ENCODE data around the gene CNN1.

Gene CNN1

GRCh38 chr19:11538232-11539036 is at the start of gene CNN1:
TSS of gene CNN1 (plus strand) at chr19:11538851. CDS start at chr19:11538928, 77 bp downstream.
- DNase-seq (ENCODE audit: low read depth in 4 of 4, low spot score in 1 of 4), result no peak

- DNase-seq (ENCODE audit: low read depth in 4 of 4, low spot score in 1 of 4), result no peak
These were observed 49.3 kb upstream of the CNN1 start for GRCh38 chr19:11489378-11489777.

- DNase-seq (ENCODE audit: low read depth in 4 of 4, low spot score in 1 of 4), result no peak
These were observed 43.9 kb upstream of the CNN1 start for GRCh38 chr19:11494634-11495285.

DNA sequence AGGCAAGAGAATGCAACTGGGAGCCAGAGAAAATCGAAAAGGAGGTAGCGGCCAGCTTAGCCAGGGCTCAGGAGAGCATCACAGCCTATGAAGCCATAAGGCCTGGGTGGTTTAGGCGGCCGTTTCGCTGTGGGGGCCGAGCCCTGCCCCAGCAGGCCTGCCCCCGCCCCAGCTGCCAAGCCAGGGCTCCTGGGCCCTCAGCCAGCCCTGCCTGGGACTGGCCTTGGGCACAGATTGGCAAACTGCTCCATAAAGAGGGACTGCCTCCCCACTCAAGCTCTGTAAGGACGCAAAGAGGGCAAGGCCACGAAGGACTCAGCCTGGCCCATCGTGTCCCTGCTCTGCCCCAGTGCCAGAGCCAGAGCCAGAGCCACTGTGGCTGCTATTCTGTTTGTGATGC is 43.2 kb upstream of the CNN1 start:
- DNase-seq (ENCODE audit: low read depth in 4 of 4, low spot score in 1 of 4), result no peak

- no peak for DNase-seq (ENCODE audit: low read depth in 4 of 4, low spot score in 1 of 4)
These were observed 42.8 kb upstream of the CNN1 start for GRCh38 chr19:11495885-11496284.

DNA sequence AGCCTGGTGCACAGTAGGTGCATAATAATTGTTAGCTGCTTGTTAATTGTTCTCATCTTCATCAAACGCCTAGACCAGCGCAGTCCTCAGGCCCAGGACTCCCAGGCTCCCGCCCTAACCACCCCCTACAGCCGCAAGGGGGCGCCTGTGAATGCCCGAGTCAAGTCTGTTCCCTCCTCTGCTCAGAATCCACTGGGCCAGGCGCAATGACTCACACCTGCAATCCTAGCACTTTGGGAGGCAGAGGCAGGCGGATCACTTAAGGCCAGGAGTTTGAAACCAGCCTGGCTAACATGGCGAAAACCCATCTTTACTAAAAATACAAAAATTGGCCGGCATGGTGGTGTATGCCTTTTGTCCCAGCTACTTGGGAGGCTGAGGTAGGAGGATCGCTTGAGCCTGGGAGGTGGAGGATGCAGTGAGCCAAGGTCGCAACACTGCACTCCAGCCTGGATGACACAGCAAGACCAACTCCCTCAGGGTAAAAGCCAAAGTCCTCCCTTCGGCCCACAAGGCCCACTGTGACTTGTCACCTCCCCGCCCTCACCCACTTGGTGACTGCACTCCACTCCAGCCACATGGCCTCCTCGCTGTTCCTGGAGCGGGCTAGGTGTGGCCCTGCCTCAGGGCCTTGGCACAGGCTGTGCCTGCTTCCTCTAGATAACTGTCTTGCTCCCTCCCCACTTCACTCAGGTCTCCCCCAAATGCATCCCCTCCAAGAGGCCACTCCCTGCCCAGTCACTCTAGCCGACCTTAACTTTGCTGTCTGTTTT is 42.1 kb upstream of the CNN1 start:
- peak in 3 of 4 experiments; percentile 47 to 55 (median 51) for DNase-seq (ENCODE audit: low read depth in 4 of 4, low spot score in 1 of 4)

- DNase-seq (ENCODE audit: low read depth in 4 of 4, low spot score in 1 of 4), result no peak
These were observed 39.4 kb upstream of the CNN1 start for GRCh38 chr19:11499220-11499726.

DNA sequence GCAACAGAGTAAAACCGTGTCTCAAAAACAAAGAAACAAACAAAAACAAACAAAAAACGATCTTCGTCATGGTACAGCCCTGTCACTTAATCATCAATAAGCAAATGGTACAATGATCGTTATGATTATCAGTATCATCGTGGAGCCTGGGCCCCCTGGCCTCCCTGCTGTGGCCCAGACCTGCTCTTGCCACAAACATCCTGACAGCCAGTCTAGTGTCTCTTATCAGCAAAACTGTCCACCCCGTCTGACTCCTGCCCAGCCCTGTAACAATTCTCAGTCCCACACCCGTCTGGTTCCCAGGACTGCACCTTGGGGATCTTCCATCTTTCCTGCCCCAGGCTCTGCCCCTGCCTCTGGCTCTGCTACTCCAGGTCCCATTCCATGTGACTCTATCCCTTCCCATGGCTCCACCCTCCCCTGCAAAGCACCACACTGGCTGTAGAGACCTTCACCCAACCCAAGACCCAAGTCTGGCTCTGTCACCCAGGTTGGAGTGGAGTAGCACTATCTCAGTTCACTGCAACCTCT is 38.7 kb upstream of the CNN1 start:
- DNase-seq (ENCODE audit: low read depth in 4 of 4, low spot score in 1 of 4), result no peak

GRCh38 chr19:11504502-11505031 is 34.1 kb upstream of the CNN1 start:
- DNase-seq (ENCODE audit: low read depth in 4 of 4, low spot score in 1 of 4), result no peak

DNA sequence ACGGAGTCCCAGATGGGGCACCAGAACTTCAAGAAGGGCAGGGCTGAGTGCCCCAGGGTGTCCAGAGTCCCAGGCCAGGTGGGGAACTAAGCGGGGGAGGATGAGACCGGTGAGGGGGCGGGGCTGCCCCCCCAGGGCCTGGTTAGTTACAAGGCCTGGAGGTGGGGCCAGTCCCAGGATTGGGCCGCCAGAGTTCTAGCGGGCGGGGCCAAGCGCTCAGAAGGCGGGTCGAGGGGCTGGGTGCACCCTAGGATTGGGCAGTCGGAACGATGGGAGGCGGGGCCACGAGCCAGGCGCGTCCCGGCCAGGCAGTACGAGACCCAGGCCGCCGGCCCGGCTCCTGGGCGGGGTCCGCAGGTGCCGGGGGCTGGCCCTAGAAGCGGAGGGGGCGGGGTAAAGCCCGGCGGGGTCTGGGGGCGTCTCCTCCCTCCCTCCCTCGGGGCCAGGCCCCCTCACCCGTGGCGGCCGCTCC is 33.6 kb upstream of the CNN1 start:
- peak; percentile 82 to 98 (median 92) for DNase-seq (ENCODE audit: low read depth in 4 of 4, low spot score in 1 of 4)

GRCh38 chr19:11505504-11506100 is 33.0 kb upstream of the CNN1 start, which contains the start of gene ZNF653:
TSS of gene ZNF653 (minus strand) at chr19:11505839. CDS start at chr19:11505786, 53 bp downstream.
- DNase-seq (ENCODE audit: low read depth in 4 of 4, low spot score in 1 of 4), result peak; percentile 87 to 91 (median 90)

DNA sequence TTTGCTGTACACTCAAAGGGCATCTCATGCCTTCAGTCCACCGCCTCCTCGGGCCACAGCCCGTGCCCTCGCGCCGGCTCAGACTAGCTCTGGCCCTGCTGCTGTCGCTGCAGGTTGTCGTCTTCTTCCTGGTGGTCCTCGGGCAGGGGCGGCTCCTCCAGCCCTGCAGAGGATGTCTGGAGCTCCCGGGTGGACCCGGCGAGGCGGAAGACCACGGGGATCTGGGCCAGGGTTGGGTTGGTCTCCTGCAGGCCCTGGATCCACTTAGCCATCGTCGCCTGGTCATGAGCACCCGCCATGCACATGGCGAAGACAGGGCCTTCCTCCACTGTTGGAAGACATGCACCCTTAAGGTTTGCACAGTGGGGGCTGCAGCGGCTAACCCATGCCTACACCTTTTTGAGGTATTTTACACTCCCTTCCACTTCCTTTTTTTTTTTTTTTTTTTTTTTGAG is 32.5 kb upstream of the CNN1 start:
- DNase-seq (ENCODE audit: low read depth in 4 of 4, low spot score in 1 of 4), result peak in 1 of 4 experiments; percentile 28

- no peak for DNase-seq (ENCODE audit: low read depth in 4 of 4, low spot score in 1 of 4)
These were observed 31.7 kb upstream of the CNN1 start for GRCh38 chr19:11506967-11507366.

DNA sequence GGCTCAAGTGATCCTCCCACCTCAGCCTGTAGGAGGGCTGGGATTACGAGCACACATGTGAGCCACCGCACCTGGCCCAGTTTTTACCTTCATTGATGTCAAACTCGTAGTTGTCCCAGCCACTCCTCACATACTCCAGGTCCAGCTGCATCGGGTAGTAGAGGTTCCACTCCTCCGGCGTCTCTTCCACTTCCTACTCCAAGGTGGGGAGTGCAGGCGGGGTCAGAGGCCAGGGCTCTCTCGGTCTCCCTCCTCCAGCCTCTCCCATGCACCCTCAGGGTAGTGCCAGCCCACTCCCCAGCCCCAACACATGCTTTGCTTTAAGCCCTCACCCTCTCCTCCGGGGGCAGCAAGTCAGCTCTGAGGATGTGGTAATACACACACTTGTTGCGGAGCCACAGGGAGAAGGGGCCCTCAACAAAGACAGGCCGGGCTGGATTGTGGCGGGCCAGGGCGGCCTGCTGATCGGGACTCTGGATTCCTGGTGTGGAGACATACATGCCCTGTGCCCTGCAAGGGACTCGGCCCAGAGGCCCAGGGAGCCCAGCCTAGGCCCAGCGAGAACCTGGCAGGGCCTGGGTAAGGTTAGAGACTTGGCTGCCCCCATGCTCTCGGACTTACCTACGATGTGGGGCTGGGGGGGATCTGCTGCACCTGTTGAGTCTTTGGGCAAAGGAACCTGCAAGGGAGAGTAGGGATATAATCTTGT is 31.1 kb upstream of the CNN1 start:
- no peak for DNase-seq (ENCODE audit: low read depth in 4 of 4, low spot score in 1 of 4)

DNA sequence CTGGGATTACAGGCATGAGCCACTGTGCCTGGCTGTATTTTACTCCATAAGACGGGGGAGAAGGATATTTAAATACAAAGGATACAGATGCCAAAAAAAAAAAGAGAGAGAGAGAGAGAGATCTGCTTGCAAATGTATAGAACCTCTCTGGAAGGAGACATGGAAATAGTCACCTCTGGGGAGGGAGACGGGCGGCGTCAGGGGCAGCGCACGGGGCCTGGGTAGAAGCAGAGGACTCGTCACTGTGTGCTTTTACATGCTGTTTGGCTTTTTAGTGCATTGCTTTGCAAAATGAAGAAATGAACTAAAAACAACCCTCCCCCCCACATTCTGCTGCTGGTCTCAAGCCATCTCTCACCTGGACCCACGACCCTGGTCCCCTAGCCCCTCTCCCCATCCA is 28.2 kb upstream of the CNN1 start:
- no peak for DNase-seq (ENCODE audit: low read depth in 4 of 4, low spot score in 1 of 4)

DNA sequence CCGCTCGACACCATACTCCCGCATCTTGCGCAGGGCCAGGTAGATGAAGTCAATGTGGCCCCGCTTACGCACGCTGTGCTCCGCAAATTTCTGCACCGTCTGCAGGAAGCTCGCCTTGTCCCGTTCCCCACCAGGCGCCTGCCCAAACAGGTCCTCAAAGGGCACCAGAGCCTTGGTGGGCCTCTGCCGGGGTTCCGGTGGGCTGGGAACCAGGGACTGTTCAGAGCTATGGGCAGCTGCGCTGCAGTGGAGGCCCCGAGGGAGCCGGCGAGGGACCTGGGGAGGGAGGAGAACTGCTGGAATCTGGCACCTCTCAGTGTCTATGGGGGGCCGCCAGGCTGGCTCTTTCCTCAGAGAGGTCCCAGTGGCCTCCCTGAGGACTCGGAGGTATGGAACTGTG is 24.7 kb upstream of the CNN1 start:
- no peak for DNase-seq (ENCODE audit: low read depth in 4 of 4, low spot score in 1 of 4)

- no peak for DNase-seq (ENCODE audit: low read depth in 4 of 4, low spot score in 1 of 4)
These were observed 19.5 kb upstream of the CNN1 start for GRCh38 chr19:11519138-11519537.

DNA sequence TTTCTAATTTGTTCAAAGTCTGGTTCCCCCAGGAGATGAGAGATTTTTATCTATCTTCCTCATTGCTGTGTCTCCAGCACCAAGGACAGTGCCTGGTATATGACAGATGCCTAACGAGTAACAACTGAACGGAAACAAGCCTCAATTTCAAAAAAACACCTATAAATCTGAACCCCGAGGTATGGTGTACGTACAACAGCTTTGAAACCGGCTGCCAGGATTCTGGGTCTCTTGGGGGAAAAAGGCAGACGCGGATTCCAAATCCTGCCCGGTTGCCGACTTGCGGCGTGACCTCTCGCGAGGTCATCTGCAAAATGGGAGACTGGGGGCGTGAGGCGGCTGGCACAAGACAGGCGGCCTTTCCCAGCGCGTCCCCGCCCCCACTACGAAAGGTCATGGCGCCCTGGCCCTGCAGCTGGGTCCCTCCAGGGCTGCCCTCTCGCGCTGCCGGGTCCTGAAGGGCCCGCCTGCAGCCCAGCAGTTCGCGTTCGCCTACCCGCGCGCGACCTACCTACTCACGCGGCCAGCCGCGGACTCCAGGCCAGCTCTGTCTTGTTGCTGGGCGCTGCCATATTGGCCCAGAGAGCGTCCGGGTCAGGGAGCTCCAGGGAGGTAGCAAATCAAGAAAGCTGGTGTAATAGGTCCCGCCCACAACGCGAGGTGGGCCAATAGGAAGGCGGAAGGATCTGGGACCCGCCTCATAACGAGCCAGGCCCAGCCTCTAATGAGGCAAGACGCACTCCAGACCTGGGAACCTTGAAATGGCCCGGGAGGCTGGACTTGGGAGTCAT is 9.9 kb upstream of the CNN1 start, which contains the start of gene ECSIT:
Gene ECSIT (minus strand): TSS at position 584 of the 791 bp plus-strand sequence. CDS start 9,964 bp downstream, outside the sequence.
- DNase-seq (ENCODE audit: low read depth in 4 of 4, low spot score in 1 of 4), result peak; percentile 81 to 93 (median 86)

DNA sequence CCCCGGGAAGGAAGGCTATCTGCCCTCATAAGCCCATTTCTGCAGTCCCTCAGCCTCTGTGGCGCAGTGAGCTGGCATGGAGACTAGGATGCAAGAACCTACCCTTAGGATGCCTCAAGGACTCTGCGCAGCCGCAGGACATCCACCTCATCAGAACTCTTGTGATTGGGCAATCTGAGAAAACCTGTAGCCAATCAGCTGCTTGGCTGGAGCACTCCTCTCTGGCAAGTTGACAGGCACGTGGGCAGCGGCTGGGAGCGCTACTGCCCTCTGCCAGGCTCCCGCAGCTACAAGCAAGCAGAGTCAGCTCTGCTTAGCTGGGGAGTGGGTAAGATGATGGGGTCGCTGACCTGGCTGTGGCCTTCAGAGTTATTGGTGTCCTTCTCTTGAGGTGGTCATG is 8.2 kb upstream of the CNN1 start:
- peak in 1 of 4 experiments; percentile 30 for DNase-seq (ENCODE audit: low read depth in 4 of 4, low spot score in 1 of 4)

Measured in stimulated activated CD4-positive, alpha-beta T cell treated with anti-CD3 and anti-CD28 coated beads, Interleukin-1b, Interleukin-23, amount 100 ng/mL, for 24 hours (primary cell).